Measurements from ENCODE around the gene CCR8.
"Not testable (repeated sequence)": the region's sequence is repeated elsewhere in the genome, so short reads cannot be mapped to it uniquely, and the experiment has no call there.

Gene CCR8

GRCh38 chr3:39351134-39351533 is 21.6 kb downstream of the CCR8 start:
- not testable (repeated sequence) for DNase-seq

- DNase-seq = not testable (repeated sequence)
These were observed 23.8 kb downstream of the CCR8 start for GRCh38 chr3:39353168-39353927.

- DNase-seq = peak in 3 of 6 experiments; percentile 4 to 17 (median 6)
These were observed 28.8 kb downstream of the CCR8 start for GRCh38 chr3:39358333-39358732.

GRCh38 chr3:39361252-39361927 is 31.9 kb downstream of the CCR8 start:
- peak in 4 of 6 experiments; percentile 1 to 15 (median 4) for DNase-seq

GRCh38 chr3:39362192-39362591 is 32.7 kb downstream of the CCR8 start:
- DNase-seq = no peak

- DNase-seq = no peak
These were observed 33.3 kb downstream of the CCR8 start for GRCh38 chr3:39362812-39363211.

GRCh38 chr3:39370450-39370849 is 40.9 kb downstream of the CCR8 start:
- not testable (repeated sequence) for DNase-seq

- no peak for DNase-seq
These were observed 43.3 kb downstream of the CCR8 start for GRCh38 chr3:39372833-39373232.

GRCh38 chr3:39376959-39377634 is 47.6 kb downstream of the CCR8 start:
- DNase-seq = no peak

GRCh38 chr3:39378088-39378487 is 48.6 kb downstream of the CCR8 start:
- no peak for DNase-seq

- DNase-seq = no peak
These were observed 49.7 kb downstream of the CCR8 start for GRCh38 chr3:39378957-39379777.

- no peak for DNase-seq
These were observed 50.3 kb downstream of the CCR8 start for GRCh38 chr3:39379778-39380155.

- no peak for DNase-seq
These were observed 51.9 kb downstream of the CCR8 start for GRCh38 chr3:39381432-39381831.
